ENCODE measurements around the gene ZNF22.
A peak's percentile ranks its signal among the peaks of the same experiment; 100 is the strongest.
"Not testable (repeated sequence)": the region's sequence is repeated elsewhere in the genome, so short reads cannot be mapped to it uniquely, and the experiment has no call there.

ZNF22 gene

GRCh38 chr10:45008524-45009161, 7.9 kb downstream of the ZNF22 start:
- in situ Hi-C loops (cut with MboI; ENCODE audit: low sequenced_read_pairs), result loop anchor here (25.0 kb wide), 1 partner anchor 454 kb away; no protein-coding TSS in a partner anchor

GRCh38 chr10:45014557-45014956, 13.8 kb downstream of the ZNF22 start:
- not testable (repeated sequence) for DNase-seq (ENCODE audit: low spot score in 2 of 2); H3K4me1 ChIP-seq; H3K4me3 ChIP-seq; H3K9me3 ChIP-seq; H3K36me3 ChIP-seq (replicated peaks); H3K27me3 ChIP-seq (ENCODE audit: low read depth)
- in situ Hi-C loops (cut with MboI; ENCODE audit: low sequenced_read_pairs), result loop anchor here (25.0 kb wide), 1 partner anchor 448 kb away; no protein-coding TSS in a partner anchor

More at GRCh38 chr10:45008524-45009161, 7.9 kb downstream of the ZNF22 start:
- no peaks in the 10 kb centered on the region for H3K27me3 ChIP-seq (ENCODE audit: low read depth)
- H3K9me3 ChIP-seq, result no peaks in the 10 kb centered on the region
- no peak overlapping the region for H3K4me3 ChIP-seq
- DNase-seq (ENCODE audit: low spot score in 2 of 2), result peak; percentile 65 to 91
- H3K4me1 ChIP-seq, result peaks cover 3% of the 10 kb centered on the region; the same call in 1 of the 2 replicates
- peaks cover 8% of the 10 kb centered on the region; the same call in 1 of the 2 replicates for H3K36me3 ChIP-seq (replicated peaks)

- DNase-seq (ENCODE audit: low spot score in 2 of 2), result no peak
- H3K4me3 ChIP-seq, result no peak overlapping the region
- in situ Hi-C loops (cut with MboI; ENCODE audit: low sequenced_read_pairs), result loop anchor here (25.0 kb wide), 1 partner anchor 447 kb away; no protein-coding TSS in a partner anchor
- H3K9me3 ChIP-seq, result no peaks in the 10 kb centered on the region
- H3K36me3 ChIP-seq (replicated peaks), result no peaks in the 10 kb centered on the region
- no peaks in the 10 kb centered on the region for H3K27me3 ChIP-seq (ENCODE audit: low read depth)
- H3K4me1 ChIP-seq, result no peaks in the 10 kb centered on the region
Observed at GRCh38 chr10:45015590-45015989, 14.9 kb downstream of the ZNF22 start.

GRCh38 chr10:45023426-45023825, 22.7 kb downstream of the ZNF22 start:
- Histone ChIP-seq H3K4me1 (no peaks in the 10 kb centered on the region), H3K27me3 (ENCODE audit: low read depth) (no peaks in the 10 kb centered on the region), H3K4me3 (no peak overlapping the region), H3K36me3 (replicated peaks) (no peaks in the 10 kb centered on the region), H3K9me3 (no peaks in the 10 kb centered on the region)
- in situ Hi-C loops (cut with MboI; ENCODE audit: low sequenced_read_pairs), result loop anchor here (25.0 kb wide), 1 partner anchor 439 kb away; no protein-coding TSS in a partner anchor
- DNase-seq (ENCODE audit: low spot score in 2 of 2), result no peak

- DNase-seq (ENCODE audit: low spot score in 2 of 2), result no peak
- H3K36me3 ChIP-seq (replicated peaks), result no peaks in the 10 kb centered on the region
- no peaks in the 10 kb centered on the region for H3K4me1 ChIP-seq
- in situ Hi-C loops (cut with MboI; ENCODE audit: low sequenced_read_pairs), result no loop called here
- H3K4me3 ChIP-seq, result no peak overlapping the region
- H3K9me3 ChIP-seq, result no peaks in the 10 kb centered on the region
- H3K27me3 ChIP-seq (ENCODE audit: low read depth), result no peaks in the 10 kb centered on the region
Observed at GRCh38 chr10:45034301-45034700, 33.6 kb downstream of the ZNF22 start.

- no peaks in the 10 kb centered on the region for H3K4me1 ChIP-seq
- in situ Hi-C loops (cut with MboI; ENCODE audit: low sequenced_read_pairs), result no loop called here
- no peak overlapping the region for H3K4me3 ChIP-seq
- DNase-seq (ENCODE audit: low spot score in 2 of 2), result no peak
- no peaks in the 10 kb centered on the region for H3K36me3 ChIP-seq (replicated peaks)
- no peaks in the 10 kb centered on the region for H3K27me3 ChIP-seq (ENCODE audit: low read depth)
- H3K9me3 ChIP-seq, result no peaks in the 10 kb centered on the region
Observed at GRCh38 chr10:45035673-45036072, 35.0 kb downstream of the ZNF22 start.

GRCh38 chr10:45040921-45041542, 40.3 kb downstream of the ZNF22 start:
- H3K36me3 ChIP-seq (replicated peaks), result no peaks in the 10 kb centered on the region
- no peak for DNase-seq (ENCODE audit: low spot score in 2 of 2)
- in situ Hi-C loops (cut with MboI; ENCODE audit: low sequenced_read_pairs), result no loop called here

GRCh38 chr10:45044290-45044689, 43.6 kb downstream of the ZNF22 start:
- in situ Hi-C loops (cut with MboI; ENCODE audit: low sequenced_read_pairs), result no loop called here
- no peaks in the 10 kb centered on the region for H3K4me1 ChIP-seq

More at GRCh38 chr10:45040921-45041542, 40.3 kb downstream of the ZNF22 start:
- Histone ChIP-seq H3K9me3 (no peaks in the 10 kb centered on the region), H3K27me3 (ENCODE audit: low read depth) (no peaks in the 10 kb centered on the region), H3K4me1 (no peaks in the 10 kb centered on the region), H3K4me3 (no peak overlapping the region)

GRCh38 chr10:45050551-45051235, 50.0 kb downstream of the ZNF22 start:
- Histone ChIP-seq H3K36me3 (replicated peaks) (no peaks in the 10 kb centered on the region), H3K27me3 (ENCODE audit: low read depth) (no peaks in the 10 kb centered on the region), H3K4me3 (no peak overlapping the region), H3K9me3 (no peaks in the 10 kb centered on the region), H3K4me1 (no peaks in the 10 kb centered on the region)
- no peak for DNase-seq (ENCODE audit: low spot score in 2 of 2)
- in situ Hi-C loops (cut with MboI; ENCODE audit: low sequenced_read_pairs), result no loop called here

More at GRCh38 chr10:45044290-45044689, 43.6 kb downstream of the ZNF22 start:
- Histone ChIP-seq H3K9me3 (no peaks in the 10 kb centered on the region), H3K36me3 (replicated peaks) (no peaks in the 10 kb centered on the region), H3K27me3 (ENCODE audit: low read depth) (no peaks in the 10 kb centered on the region), H3K4me3 (no peak overlapping the region)
- DNase-seq (ENCODE audit: low spot score in 2 of 2), result no peak

- no peaks in the 10 kb centered on the region for H3K36me3 ChIP-seq (replicated peaks)
- H3K9me3 ChIP-seq, result no peaks in the 10 kb centered on the region
- no peak for DNase-seq (ENCODE audit: low spot score in 2 of 2)
- no peaks in the 10 kb centered on the region for H3K4me1 ChIP-seq
- no peaks in the 10 kb centered on the region for H3K27me3 ChIP-seq (ENCODE audit: low read depth)
- in situ Hi-C loops (cut with MboI; ENCODE audit: low sequenced_read_pairs), result no loop called here
- H3K4me3 ChIP-seq, result no peak overlapping the region
Observed at GRCh38 chr10:45052700-45053099, 52.0 kb downstream of the ZNF22 start.

GRCh38 chr10:45053569-45054100, 52.9 kb downstream of the ZNF22 start:
- H3K9me3 ChIP-seq, result no peaks in the 10 kb centered on the region
- no peak overlapping the region for H3K4me3 ChIP-seq
- H3K36me3 ChIP-seq (replicated peaks), result no peaks in the 10 kb centered on the region
- in situ Hi-C loops (cut with MboI; ENCODE audit: low sequenced_read_pairs), result no loop called here
- no peaks in the 10 kb centered on the region for H3K27me3 ChIP-seq (ENCODE audit: low read depth)
- no peak for DNase-seq (ENCODE audit: low spot score in 2 of 2)
- H3K4me1 ChIP-seq, result no peaks in the 10 kb centered on the region
